M059J (cell line): ENCODE results near the gene MRPL52. TPM values are rescaled to one million over a fixed set of nuclear protein-coding genes. Genes with fewer than 3 reads are reported as not detected.
"Not testable (repeated sequence)": the region's sequence is repeated elsewhere in the genome, so short reads cannot be mapped to it uniquely, and the experiment has no call there.

Experiments used
- DNase-seq: peaks from one replicate; pipeline ENCODE4 v3.0.0-alpha.2; 2012; ENCODE audit warnings: low read depth
- total RNA-seq: library from RNA; depleted of rRNA; stranded (reverse); fragments of >200 nt; shearing (Covaris generic); gene quantifications from 2 replicates; pipeline ENCODE4 v1.2.3, GENCODE V29; 2014

Gene MRPL52
- total RNA-seq, 1 experiment from 2014 or later = 54.5 TPM

GRCh38 chr14:22808388-22809209, 21.1 kb upstream of the MRPL52 start:
- DNase-seq = no peak

GRCh38 chr14:22811722-22812121, 18.0 kb upstream of the MRPL52 start:
- no peak for DNase-seq

GRCh38 chr14:22812744-22813143, 16.9 kb upstream of the MRPL52 start:
- DNase-seq = no peak

GRCh38 chr14:22813145-22813544, 16.5 kb upstream of the MRPL52 start:
- no peak for DNase-seq

DNA sequence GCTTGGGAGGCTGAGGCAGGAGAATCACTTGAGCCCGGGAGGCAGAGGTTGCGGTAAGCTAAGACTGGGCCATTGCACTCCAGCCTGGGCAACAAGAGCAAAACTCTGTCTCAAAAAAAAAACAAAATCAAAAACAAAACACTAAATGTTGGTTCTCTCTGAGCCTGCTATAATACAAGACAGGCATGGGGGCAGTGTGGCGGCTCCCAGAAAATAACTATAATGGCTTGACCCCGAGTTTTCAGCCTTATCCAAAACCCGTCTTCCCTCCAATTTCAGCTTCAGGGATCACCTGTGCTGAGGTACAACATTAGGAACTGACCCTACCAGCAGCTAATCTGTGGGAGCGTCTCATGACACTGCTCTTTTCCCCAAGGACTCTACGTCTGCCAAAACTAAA, 15.3 kb upstream of the MRPL52 start:
- DNase-seq = no peak

DNA sequence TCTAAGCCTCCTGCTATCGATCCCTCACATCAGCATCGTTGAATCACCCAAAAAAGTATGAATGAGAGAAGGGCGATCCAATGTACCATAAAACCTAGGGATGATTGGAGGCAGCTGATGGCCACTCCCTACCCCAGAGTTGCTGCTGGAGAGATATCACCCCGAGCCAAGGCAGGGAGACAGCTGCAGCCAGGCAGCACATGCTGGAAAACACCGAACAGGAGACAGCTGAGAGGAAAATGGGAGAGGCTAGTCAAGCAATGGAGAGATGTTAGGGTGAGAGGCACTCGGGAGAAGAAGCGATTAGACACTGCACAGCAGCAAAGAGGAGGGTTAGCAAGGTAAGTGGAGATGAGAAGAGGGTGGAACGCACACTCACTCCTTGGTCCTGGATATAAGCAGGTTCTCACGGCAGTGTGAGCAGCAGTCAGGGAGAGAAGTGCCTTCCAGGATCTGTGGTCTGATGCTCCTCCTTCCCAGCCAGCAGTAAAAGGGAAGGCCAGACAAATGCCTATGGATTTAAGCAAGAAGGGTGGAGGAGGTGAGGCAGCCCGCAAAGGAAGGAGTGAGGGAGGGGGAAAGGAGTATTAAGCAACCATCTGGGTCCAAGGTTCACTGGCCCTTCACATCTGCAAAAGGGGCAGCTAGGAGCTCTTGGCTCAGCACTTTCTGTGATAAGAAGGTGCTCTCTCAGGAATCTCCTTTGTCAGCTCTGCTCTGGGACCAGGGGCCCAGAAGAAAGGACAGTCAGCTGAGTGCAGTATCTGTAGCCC, 14.6 kb upstream of the MRPL52 start, which contains the start of gene SLC7A7:
Gene SLC7A7 (minus strand): TSS at position 495 of the 773 bp plus-strand sequence. CDS start 2,037 bp downstream, outside the sequence.
- DNase-seq = no peak

- peak; percentile 85 for DNase-seq
Observed at GRCh38 chr14:22819151-22819988, 10.3 kb upstream of the MRPL52 start.

DNA sequence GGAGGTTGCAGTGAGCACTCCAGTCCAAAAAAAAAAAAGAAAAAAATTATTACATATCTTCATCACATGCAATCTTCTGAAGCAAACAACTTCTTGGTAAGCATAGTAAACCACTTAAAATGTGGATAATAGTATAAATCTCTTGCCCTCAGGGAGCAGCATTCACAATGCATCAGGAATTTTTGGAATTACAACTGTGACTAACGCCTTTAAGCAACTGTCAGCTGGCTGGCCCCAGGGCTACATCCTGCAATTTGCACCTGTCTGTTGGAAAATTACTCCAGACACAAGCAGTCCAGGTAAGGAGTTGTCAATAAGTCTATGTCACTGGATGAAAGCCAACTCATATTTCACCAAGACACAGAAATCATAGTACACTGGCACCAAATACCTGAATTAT, 9.0 kb upstream of the MRPL52 start:
- peak; percentile 68 for DNase-seq

DNA sequence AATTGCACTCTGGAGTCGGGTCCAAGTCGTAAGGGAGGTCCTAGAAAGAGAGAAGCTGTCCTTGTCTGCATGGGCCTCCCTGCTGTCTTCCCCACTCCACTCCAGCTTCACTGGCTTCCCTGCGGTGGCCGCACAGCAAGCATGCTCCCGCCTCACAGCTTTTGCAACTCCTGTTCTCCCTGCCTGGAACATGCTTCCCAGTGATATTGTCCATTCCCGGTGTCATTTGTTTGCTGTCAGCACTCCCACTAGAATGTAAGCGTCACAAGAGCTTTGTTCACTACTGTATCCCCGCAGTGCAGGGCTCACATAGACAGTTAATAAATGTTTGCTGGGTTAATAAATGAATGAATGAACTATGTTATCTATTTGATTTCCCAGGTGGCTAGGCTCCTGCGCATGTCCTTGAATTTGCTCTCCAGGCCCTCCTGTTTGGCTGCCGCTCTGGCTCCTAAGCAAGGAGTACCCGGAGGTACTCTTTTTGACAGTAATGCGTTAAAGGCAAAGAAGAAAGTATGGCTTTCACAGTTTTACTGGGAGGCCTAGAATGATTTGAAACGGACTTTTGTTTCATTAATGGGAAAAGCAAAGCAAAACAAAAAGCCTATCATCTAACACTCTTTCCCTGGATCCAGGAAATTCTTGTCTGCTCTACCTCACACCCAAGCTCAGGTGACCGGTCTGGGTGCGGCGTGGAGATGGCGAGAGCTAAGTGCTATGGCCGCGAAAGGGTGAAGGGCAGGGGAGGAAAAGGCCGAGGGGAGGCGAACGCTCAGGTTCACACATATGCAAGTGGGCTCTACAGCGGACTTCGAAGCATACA, 8.3 kb upstream of the MRPL52 start:
- DNase-seq = no peak

GRCh38 chr14:22822016-22822570, 7.6 kb upstream of the MRPL52 start:
- no peak for DNase-seq

- DNase-seq = peak; percentile 88
Observed at GRCh38 chr14:22822571-22823098, 7.1 kb upstream of the MRPL52 start.

DNA sequence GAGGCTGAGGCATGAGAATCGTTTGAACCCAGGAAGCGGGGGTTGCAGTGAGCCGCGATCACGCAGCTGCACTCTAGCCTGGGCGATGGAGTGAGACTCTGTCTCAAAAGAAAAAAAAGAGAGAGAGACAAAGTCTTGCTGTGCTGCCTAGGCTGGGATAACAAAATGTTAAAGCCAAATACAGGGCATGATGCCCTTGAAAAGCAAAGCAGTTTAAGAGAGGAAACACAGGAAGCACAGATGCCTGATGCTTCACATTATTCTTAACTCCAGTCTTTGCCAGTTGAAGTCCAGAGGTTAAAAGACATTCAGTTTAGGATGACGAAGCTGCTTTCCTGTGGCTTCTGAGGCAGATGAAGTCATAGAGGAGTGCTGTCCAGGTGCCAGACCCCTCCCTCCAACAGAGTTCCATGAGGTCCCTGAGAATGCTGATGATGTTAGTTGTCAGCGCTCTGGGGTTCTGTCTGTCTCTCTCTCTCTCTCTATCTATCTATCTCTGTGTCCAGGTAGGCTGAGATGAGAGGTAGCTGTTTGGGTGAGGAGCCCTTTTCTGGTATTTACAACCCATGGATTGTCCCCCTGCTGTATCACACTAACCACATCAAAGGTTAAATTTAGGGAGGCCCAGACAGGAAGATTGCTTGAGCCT, 4.9 kb upstream of the MRPL52 start:
- peak; percentile 97 for DNase-seq

DNA sequence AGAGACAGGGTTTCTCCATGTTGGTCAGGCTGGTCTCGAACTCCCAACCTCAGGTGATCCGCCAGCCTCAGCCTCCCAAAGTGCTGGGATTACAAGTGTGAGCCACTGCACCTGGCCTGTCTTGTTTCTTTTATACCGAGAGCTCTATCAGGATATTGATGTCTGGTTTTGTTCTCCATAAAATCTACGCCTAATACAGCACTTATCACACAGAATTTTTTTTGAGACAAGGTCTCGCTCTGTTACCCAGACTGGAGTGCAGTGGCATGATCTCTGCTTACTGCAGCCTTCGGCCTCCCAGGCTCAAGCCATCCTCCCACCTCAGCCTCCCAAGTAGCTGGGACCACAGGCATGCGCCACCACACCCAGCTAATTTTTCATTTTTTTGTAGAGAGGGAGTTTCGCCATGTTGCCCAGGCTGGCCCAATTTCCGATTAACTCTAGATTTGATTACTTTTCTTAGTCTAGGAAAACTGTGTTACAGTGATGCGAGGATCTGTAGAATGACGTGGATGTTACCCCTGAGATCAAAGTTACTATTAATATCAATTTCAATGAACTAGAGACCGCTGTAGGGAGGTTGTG, 519 bp upstream of the MRPL52 start:
- not testable (repeated sequence) for DNase-seq

DNA sequence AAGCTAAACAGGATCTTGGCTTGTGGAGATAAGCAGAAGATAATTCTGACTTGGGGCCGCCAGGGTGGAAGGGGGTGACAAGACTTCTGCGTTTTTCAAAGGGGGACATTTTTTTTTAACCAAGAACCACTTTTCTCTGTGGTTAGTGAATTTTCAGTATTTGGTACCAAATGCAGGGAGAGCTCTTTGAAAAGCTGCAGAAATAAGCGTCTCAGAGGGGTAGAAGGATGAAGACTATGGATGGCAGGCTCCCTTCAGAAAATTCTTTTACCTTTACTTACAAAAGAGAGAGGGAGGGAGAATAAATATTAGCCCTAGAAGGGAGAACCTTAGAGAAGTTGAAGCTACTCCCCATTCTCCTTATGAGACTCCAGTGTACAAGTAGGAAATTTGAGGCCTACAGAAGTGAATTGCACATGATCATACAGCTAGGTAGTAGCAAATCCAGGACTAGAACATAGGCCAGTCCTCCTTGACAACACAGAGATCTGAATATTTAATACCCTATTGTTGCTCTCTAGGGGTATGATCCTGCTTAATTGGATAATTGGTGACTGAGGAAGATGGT, 840 bp downstream of the MRPL52 start:
- DNase-seq = no peak

- no peak for DNase-seq
Observed at GRCh38 chr14:22835505-22835904, 5.8 kb downstream of the MRPL52 start.

DNA sequence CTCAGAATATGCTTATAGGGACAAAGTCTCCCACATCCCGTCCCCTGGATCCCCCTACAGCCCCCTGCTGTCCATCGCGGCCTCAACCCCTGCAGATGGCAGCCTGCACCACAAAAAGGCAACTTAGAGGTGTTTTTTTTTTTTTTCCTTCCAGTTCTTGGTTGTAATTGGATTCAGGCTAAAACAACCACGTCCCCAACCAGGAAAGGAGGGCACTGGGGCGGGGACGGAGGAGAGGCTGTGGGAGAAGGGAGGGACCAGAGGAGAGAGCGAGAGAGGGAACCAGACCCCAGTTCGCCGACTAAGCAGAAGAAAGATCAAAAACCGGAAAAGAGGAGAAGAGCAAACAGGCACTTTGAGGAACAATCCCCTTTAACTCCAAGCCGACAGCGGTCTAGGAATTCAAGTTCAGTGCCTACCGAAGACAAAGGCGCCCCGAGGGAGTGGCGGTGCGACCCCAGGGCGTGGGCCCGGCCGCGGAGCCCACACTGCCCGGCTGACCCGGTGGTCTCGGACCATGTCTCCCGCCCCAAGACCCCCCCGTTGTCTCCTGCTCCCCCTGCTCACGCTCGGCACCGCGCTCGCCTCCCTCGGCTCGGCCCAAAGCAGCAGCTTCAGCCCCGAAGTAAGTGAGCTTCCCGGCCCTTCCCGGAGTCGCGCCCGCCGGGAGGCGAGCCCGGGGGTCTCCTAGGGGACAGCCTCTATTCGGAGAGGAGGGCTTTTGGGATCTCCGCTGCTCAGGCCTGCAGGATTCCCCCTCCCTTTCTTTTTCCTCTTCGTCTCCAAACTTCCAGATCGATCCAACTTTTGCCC, 6.8 kb downstream of the MRPL52 start, which contains the start of gene MMP14:
Gene MMP14 (plus strand): TSS at position 285 of the 813 bp plus-strand sequence. CDS start 233 bp downstream, at position 518.
- peak; percentile 89 for DNase-seq

GRCh38 chr14:22837114-22837749, 7.5 kb downstream of the MRPL52 start:
- peak; percentile 71 for DNase-seq
